HepG2 (cell line): Measurements from ENCODE around the gene KCNIP4. TPM values are rescaled to one million over a fixed set of nuclear protein-coding genes. Genes with fewer than 3 reads are reported as not detected.

Experiments
- ATAC-seq: fragments of 200-7000 bp; cut with Tn5 transposase; 3 replicates; pipeline ENCODE4 v1.9.1; 2020; ENCODE audit warnings: mild to moderate bottlenecking, moderate library complexity
- BruUV-seq: library from RNA; stranded (reverse); fragments of 400-500 nt; replicated peaks from 2 replicates; lab custom pipeline; 2021; lab: Mats Ljungman, UMichigan
- CTCF ChIA-PET: fragments of 300-600 bp; formaldehyde crosslinking; extraction: SDS; loops from one replicate; lab custom pipeline; 2021; ENCODE audit warnings: low total read pairs, inconsistent platforms, low intra/inter-chr PET ratio; lab: Yijun Ruan, JAX
- POLR2A ChIA-PET: fragments of 350-600 bp; sonication (Branson Sonifier 250); formaldehyde crosslinking; loops from one replicate; lab custom pipeline; 2020; ENCODE audit warnings: antibody characterized with exemption, inconsistent platforms; lab: Yijun Ruan, JAX
- DNase-seq: peaks from one replicate; pipeline ENCODE4 v3.0.0-alpha.2; 2015; ENCODE audit warnings: low spot score
- FAIRE-seq: peaks from 3 replicates; lab custom pipeline; 2011; peaks lifted over from hg19 to GRCh38; lab: Jason Lieb, UNC
- H2AFZ ChIP-seq: one replicate; pipeline ENCODE4 v1.6.1; 2011; ENCODE audit warnings: low read length, inconsistent platforms
- H3K27ac ChIP-seq: fragments of 300-600 bp; 3 replicates; pipeline ENCODE4 v1.8.0; 2011; ENCODE audit warnings: mixed run types, mild to moderate bottlenecking, mixed read lengths, low read length, inconsistent platforms; ENCODE audit not compliant: insufficient read depth; ENCODE audit errors: extremely low read length
- H3K27me3 ChIP-seq, 2 experiments: fragments of 200-600 bp in 1 of 2; 2 replicates in 1 of 2; 3 replicates in 1 of 2; pipeline versions ENCODE4 v1.6.0 to v1.8.0; 2011; ENCODE audit warnings: low read length in 2 of 2, mild to moderate bottlenecking in 2 of 2, moderate library complexity in 2 of 2, inconsistent platforms in 1 of 2; ENCODE audit not compliant: insufficient read depth in 2 of 2, control insufficient read depth in 1 of 2
- H3K36me3 ChIP-seq, 2 experiments: fragments of 200-600 bp in 1 of 2; replicated peaks in 1 of 2; 2 replicates in 1 of 2; 3 replicates in 1 of 2; pipeline versions ENCODE4 v1.5.1 to v1.8.0; 2011; ENCODE audit warnings: low read length in 2 of 2, inconsistent platforms in 1 of 2; ENCODE audit not compliant: insufficient read depth in 2 of 2, control insufficient read depth in 1 of 2
- H3K4me1 ChIP-seq: 2 replicates; pipeline ENCODE4 v1.5.1; 2012; ENCODE audit warnings: low read length, inconsistent platforms; ENCODE audit not compliant: insufficient read depth
- H3K4me2 ChIP-seq: 2 replicates; pipeline ENCODE4 v1.6.0; 2011; ENCODE audit warnings: low read depth, low read length, inconsistent platforms
- H3K4me3 ChIP-seq, 3 experiments: fragments of 200-600 bp in 1 of 3; sonication (generic), shearing (Covaris generic) in 1 of 3; replicated peaks in 1 of 3; 2 replicates each; pipeline ENCODE4 v1.5.1; 2011 to 2016; ENCODE audit warnings: low read length in 3 of 3, inconsistent platforms in 2 of 3, low read depth in 2 of 3, mild to moderate bottlenecking in 2 of 3, control low read depth in 1 of 3, mixed read lengths in 1 of 3; ENCODE audit not compliant: insufficient read depth in 1 of 3
- H3K79me2 ChIP-seq: one replicate; pipeline ENCODE4 v1.6.1; 2011; ENCODE audit warnings: low read length, inconsistent platforms; ENCODE audit not compliant: insufficient read depth
- H3K9ac ChIP-seq: 2 replicates; pipeline ENCODE4 v1.6.0; 2011; ENCODE audit warnings: mild to moderate bottlenecking, low read depth, low read length, inconsistent platforms; ENCODE audit not compliant: insufficient read depth
- H3K9me3 ChIP-seq: 2 replicates; pipeline ENCODE4 v1.5.1; 2012; ENCODE audit warnings: mild to moderate bottlenecking, low read length
- H4K20me1 ChIP-seq: 2 replicates; pipeline ENCODE4 v1.6.0; 2011; ENCODE audit warnings: inconsistent platforms, mild to moderate bottlenecking, low read length, moderate library complexity; ENCODE audit not compliant: insufficient read depth
- EEA1 ChIP-seq: sonication (generic); formaldehyde crosslinking; IDR thresholded peaks from 2 replicates; pipeline ENCODE4 v1.5.1; 2020; ENCODE audit warnings: mild to moderate bottlenecking, missing genetic modification reagents, borderline replicate concordance
- HMGA1 ChIP-seq: sonication (generic); formaldehyde crosslinking; conservative IDR thresholded peaks from 2 replicates; pipeline ENCODE4 v1.4.0; 2020; ENCODE audit warnings: missing genetic modification reagents
- KAT8 ChIP-seq: IDR thresholded peaks from 2 replicates; pipeline ENCODE4 v1.6.1; 2016; ENCODE audit warnings: missing genetic modification reagents, missing compliant biosample characterization
- MTA3 ChIP-seq: sonication (generic); formaldehyde crosslinking; IDR thresholded peaks from 2 replicates; pipeline ENCODE4 v1.4.0; 2020; ENCODE audit warnings: missing genetic modification reagents
- NFAT5 ChIP-seq: sonication (generic); formaldehyde crosslinking; IDR thresholded peaks from 2 replicates; pipeline ENCODE4 v1.4.0; 2020; ENCODE audit warnings: missing genetic modification reagents
- NFIC ChIP-seq: IDR thresholded peaks from 2 replicates; pipeline ENCODE4 v1.6.1; 2012; ENCODE audit warnings: mild to moderate bottlenecking, low read length, inconsistent platforms
- PBX2 ChIP-seq: IDR thresholded peaks from 2 replicates; pipeline ENCODE4 v1.6.1; 2016; ENCODE audit warnings: control low read depth
- SNAI1 ChIP-seq: sonication (generic); formaldehyde crosslinking; IDR thresholded peaks from 2 replicates; pipeline ENCODE4 v1.5.0; 2020; ENCODE audit warnings: mild to moderate bottlenecking, missing genetic modification reagents, borderline replicate concordance
- SRY ChIP-seq: sonication (generic); formaldehyde crosslinking; IDR thresholded peaks from 2 replicates; pipeline ENCODE4 v1.8.0; 2022; ENCODE audit warnings: mild to moderate bottlenecking, missing genetic modification reagents
- ZBTB43 ChIP-seq: sonication (generic); formaldehyde crosslinking; conservative IDR thresholded peaks from 2 replicates; pipeline ENCODE4 v1.4.0; 2020; ENCODE audit warnings: missing genetic modification reagents
- ZMAT5 ChIP-seq: sonication (generic); formaldehyde crosslinking; IDR thresholded peaks from 2 replicates; pipeline ENCODE4 v1.5.0; 2020; ENCODE audit warnings: mild to moderate bottlenecking, low read depth, missing genetic modification reagents, borderline replicate concordance
- ZNF17 ChIP-seq: sonication (generic); formaldehyde crosslinking; IDR thresholded peaks from 2 replicates; pipeline ENCODE4 v1.5.0; 2020; ENCODE audit warnings: mild to moderate bottlenecking, missing genetic modification reagents
- ZNF510 ChIP-seq: sonication (generic); formaldehyde crosslinking; IDR thresholded peaks from 2 replicates; pipeline ENCODE4 v1.4.0; 2020; ENCODE audit warnings: low read depth, mild to moderate bottlenecking, missing genetic modification reagents
- ZNF749 ChIP-seq: sonication (generic); formaldehyde crosslinking; IDR thresholded peaks from 2 replicates; pipeline ENCODE4 v1.8.0; 2022; ENCODE audit warnings: mild to moderate bottlenecking, missing genetic modification reagents, moderate library complexity, borderline replicate concordance
- ZNF816 ChIP-seq: sonication (generic); formaldehyde crosslinking; IDR thresholded peaks from 2 replicates; pipeline ENCODE4 v1.8.0; 2022; ENCODE audit warnings: missing genetic modification reagents, mild to moderate bottlenecking, borderline replicate concordance
- ZNF891 ChIP-seq: sonication (generic); formaldehyde crosslinking; IDR thresholded peaks from 2 replicates; pipeline ENCODE4 v1.5.0; 2020; ENCODE audit warnings: mild to moderate bottlenecking, missing genetic modification reagents
- WGBS: methylation state at CpG from one replicate; pipeline ENCODE4 v1.1.6; 2017; ENCODE audit warnings: low lambda C conversion rate; 5-methylcytosine and 5-hydroxymethylcytosine counted together
- in situ Hi-C: cut with HindIII; loops from 2 replicates; pipeline ENCODE4 v1.10.0; 2017; ENCODE audit warnings: low pct_unique_long_range_greater_than_20kb; ENCODE audit not compliant: extremely low pct_ligation_motif_present
- intact Hi-C: fragments of 100-400 bp; cut with micrococcal nuclease; formaldehyde crosslinking; loops from one replicate; pipeline ENCODE4 v1.10.0; 2022; ENCODE audit not compliant: unreplicated experiment
- polyA plus RNA-seq, 8 experiments: library from polyadenylated mRNA; depleted of rRNA in 3 of 8; stranded (reverse) in 7 of 8; unstranded in 1 of 8; fragments of >200 nt; fragmentation: Illumina TruSeq in 4 of 8; extraction: Trizol in 4 of 8; gene quantifications; 2 replicates each; pipeline versions ENCODE4 v1.2.1 to v1.2.3, GENCODE V29; 2011 to 2016; ENCODE audit warnings: low read depth in 4 of 8, missing spikeins in 1 of 8, mixed read lengths in 1 of 8; ENCODE audit not compliant: insufficient read depth in 1 of 8
- total RNA-seq, 5 experiments: library from RNA; depleted of rRNA; stranded (reverse); fragments of >200 nt; fragmentation: Illumina TruSeq; extraction: Trizol; gene quantifications; 2 replicates each; pipeline ENCODE4 v1.2.3, GENCODE V29; 2016; ENCODE audit warnings: low read depth in 1 of 5

The KCNIP4 gene
- total and polyA plus RNA-seq, 2 of the 13 experiments (the other 11 are each of a cell fraction or from before 2014, with no cell fraction given): 0.09 TPM; not detected in 1

- TF ChIP-seq ZNF749 (CRISPR knock-in tag) (no peak), EEA1 (no peak)
These were observed 1.7 kb downstream of the KCNIP4 start (continued) for GRCh38 chr4:21946858-21947257.

- ChIA-PET CTCF (no interaction called here), POLR2A (no interaction called here)
- no peak overlapping the region for H2AFZ ChIP-seq
- H3K9me3 ChIP-seq: no peaks in the 10 kb centered on the region
- H3K9ac ChIP-seq: no peak overlapping the region
- BruUV-seq: no TSS peak
- H3K4me1 ChIP-seq: no peaks in the 10 kb centered on the region
- no peaks in the 10 kb centered on the region for H3K79me2 ChIP-seq
- no peak overlapping the region for H3K27ac ChIP-seq
- no peak overlapping the region for H3K4me2 ChIP-seq
- DNase-seq (no peak), FAIRE-seq (no peak), ATAC-seq (no peak)
- H3K36me3 ChIP-seq: no peaks in the 10 kb centered on the region
- intact Hi-C loops (no loop called here), in situ Hi-C loops (no loop called here)
- no peak overlapping the region for H3K4me3 ChIP-seq
- no peaks in the 10 kb centered on the region for H3K27me3 ChIP-seq
- 2% methylated on average over 3 of the region's 3 CpGs for WGBS
- H4K20me1 ChIP-seq: no peaks in the 10 kb centered on the region
- TF ChIP-seq NFAT5: no peak
- no peak for TF ChIP-seq HMGA1 (CRISPR knock-in tag)
- no peak for TF ChIP-seq KAT8 (CRISPR knock-in tag)
- no peak for TF ChIP-seq ZBTB43 (CRISPR knock-in tag)
- TF ChIP-seq ZMAT5 (CRISPR knock-in tag): no peak
- no peak for TF ChIP-seq MTA3 (CRISPR knock-in tag)
- no peak for TF ChIP-seq PBX2 (CRISPR knock-in tag)
- TF ChIP-seq SRY (CRISPR knock-in tag): no peak
- no peak for TF ChIP-seq ZNF17 (CRISPR knock-in tag)
- TF ChIP-seq ZNF891 (CRISPR knock-in tag): no peak
- no peak for TF ChIP-seq ZNF816 (CRISPR knock-in tag)
- TF ChIP-seq ZNF510 (CRISPR knock-in tag): no peak
- TF ChIP-seq SNAI1: no peak
- no peak for TF ChIP-seq NFIC
These were observed 26.9 kb downstream of the KCNIP4 start for GRCh38 chr4:21921526-21922180.
